HFFc6 (cell line): ENCODE data around the gene CLSTN1. TPM values are rescaled to one million over a fixed set of nuclear protein-coding genes. Genes with fewer than 3 reads are reported as not detected.
A peak's percentile ranks its signal among the peaks of the same experiment; 100 is the strongest.

Source experiments
- DNase-seq: peaks from one replicate; pipeline ENCODE4 v3.0.0-alpha.2; 2018
- H3K27ac Mint-ChIP-seq: 2 replicates; pipeline ENCODE4 v1.8.0; 2020; ENCODE audit warnings: mild to moderate bottlenecking, mixed read lengths
- H3K27me3 Mint-ChIP-seq: 2 replicates; pipeline ENCODE4 v1.8.0; 2021; ENCODE audit warnings: mild to moderate bottlenecking, moderate library complexity, mixed read lengths; ENCODE audit not compliant: insufficient read depth
- H3K36me3 Mint-ChIP-seq: 2 replicates; pipeline ENCODE4 v1.8.0; 2021; ENCODE audit warnings: low read depth, mixed read lengths
- H3K4me1 Mint-ChIP-seq: 2 replicates; pipeline ENCODE4 v1.8.0; 2020; ENCODE audit warnings: low read depth, mixed read lengths
- H3K4me3 Mint-ChIP-seq: 2 replicates; pipeline ENCODE4 v1.8.0; 2020; ENCODE audit warnings: mild to moderate bottlenecking, moderate library complexity, mixed read lengths
- H3K9me3 Mint-ChIP-seq: 2 replicates; pipeline ENCODE4 v1.8.0; 2020; ENCODE audit warnings: mild to moderate bottlenecking, mixed read lengths
- CTCF ChIP-seq: fragments of 200-600 bp; sonication (generic); IDR thresholded peaks from 2 replicates; pipeline ENCODE4 v1.5.0; 2021; ENCODE audit warnings: antibody characterized with exemption, mild to moderate bottlenecking
- total RNA-seq, 6 experiments: library from RNA; stranded (reverse); fragmentation: NEBNext Ultra II Directional; extraction: Animal tissue kit (Norgen Biotek cat#: 25700); gene quantifications; 2 replicates in 1 of 6; 3 replicates in 5 of 6; pipeline ENCODE4 v1.2.3, GENCODE V29; 2021

Gene CLSTN1
- total RNA-seq, 6 experiments from 2014 or later, result 128 to 151 (median 137) TPM

- DNase-seq, result no peak
- Mint-ChIP-seq H3K4me1 (no peaks in the 10 kb centered on the region), H3K9me3 (peaks cover 4% of the 10 kb centered on the region), H3K36me3 (peaks cover 34% of the 10 kb centered on the region), H3K4me3 (no peak overlapping the region), H3K27me3 (peaks cover 7% of the 10 kb centered on the region), H3K27ac (no peak overlapping the region)
- no peak for TF ChIP-seq CTCF
These were observed 95.1 kb downstream of the CLSTN1 start for GRCh38 chr1:9728451-9729295.

- no peak overlapping the region for H3K27ac Mint-ChIP-seq
- H3K27me3 Mint-ChIP-seq, result peaks cover 7% of the 10 kb centered on the region
- peaks cover 14% of the 10 kb centered on the region for H3K9me3 Mint-ChIP-seq
- no peak for DNase-seq
- no peak for TF ChIP-seq CTCF
- H3K4me1 Mint-ChIP-seq, result no peaks in the 10 kb centered on the region
- H3K36me3 Mint-ChIP-seq, result peaks cover 32% of the 10 kb centered on the region
- no peak overlapping the region for H3K4me3 Mint-ChIP-seq
These were observed 96.7 kb downstream of the CLSTN1 start for GRCh38 chr1:9726905-9727595.

GRCh38 chr1:9726406-9726805 lies 97.4 kb downstream of the CLSTN1 start:
- Mint-ChIP-seq H3K9me3 (peaks cover 14% of the 10 kb centered on the region), H3K27me3 (peaks cover 7% of the 10 kb centered on the region)

GRCh38 chr1:9724706-9725476 lies 98.9 kb downstream of the CLSTN1 start:
- peaks cover 14% of the 10 kb centered on the region for H3K9me3 Mint-ChIP-seq
- H3K4me1 Mint-ChIP-seq, result no peaks in the 10 kb centered on the region
- TF ChIP-seq CTCF, result peak; percentile 95
- H3K27me3 Mint-ChIP-seq, result peaks cover 2% of the 10 kb centered on the region
- H3K27ac Mint-ChIP-seq, result no peak overlapping the region
- peaks cover 19% of the 10 kb centered on the region for H3K36me3 Mint-ChIP-seq
- peak; percentile 54 for DNase-seq
- H3K4me3 Mint-ChIP-seq, result no peak overlapping the region

More at GRCh38 chr1:9726406-9726805, 97.4 kb downstream of the CLSTN1 start:
- TF ChIP-seq CTCF, result no peak
- Mint-ChIP-seq H3K36me3 (peaks cover 25% of the 10 kb centered on the region), H3K4me1 (no peaks in the 10 kb centered on the region), H3K27ac (no peak overlapping the region), H3K4me3 (no peak overlapping the region)
- no peak for DNase-seq

- no peak for DNase-seq
- Mint-ChIP-seq H3K4me1 (peaks cover 8% of the 10 kb centered on the region), H3K4me3 (no peak overlapping the region), H3K36me3 (peaks cover 19% of the 10 kb centered on the region), H3K9me3 (peaks cover 14% of the 10 kb centered on the region), H3K27me3 (peaks cover 2% of the 10 kb centered on the region), H3K27ac (no peak overlapping the region)
- no peak for TF ChIP-seq CTCF
These were observed 99.8 kb downstream of the CLSTN1 start for GRCh38 chr1:9723926-9724325.
